Measurements from ENCODE around the gene DTNBP1.

Gene DTNBP1

DNA sequence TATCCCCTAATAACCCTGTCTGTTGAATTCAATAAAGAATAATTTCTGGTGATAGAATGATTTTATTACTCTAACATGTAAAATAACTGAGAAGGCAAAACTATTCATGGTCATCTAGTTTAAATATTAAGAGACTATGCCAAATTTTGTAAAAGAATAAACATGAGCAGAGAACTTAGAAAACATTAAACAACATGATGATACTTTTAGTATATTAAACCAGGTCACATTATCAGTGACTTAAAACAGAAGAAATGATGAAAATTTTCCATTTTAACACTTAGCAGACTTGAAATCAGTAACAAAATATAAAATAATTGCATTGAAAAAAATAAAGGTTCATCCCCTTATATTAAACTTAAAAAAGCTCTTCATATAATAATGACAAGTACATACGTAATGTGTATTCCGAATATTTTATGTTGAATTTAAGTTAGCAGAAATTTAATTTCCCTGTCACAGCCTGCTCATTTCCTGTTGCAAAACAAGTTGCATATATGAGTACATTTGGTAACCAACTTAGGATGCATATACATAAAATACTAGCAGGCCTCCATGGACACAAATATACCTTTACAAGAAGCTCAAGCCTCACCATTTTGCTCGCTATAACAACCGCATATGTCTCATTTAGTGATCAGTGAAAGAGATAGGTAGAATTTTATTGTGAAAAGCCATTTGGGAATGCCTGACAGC is 40.6 kb downstream of the DTNBP1 start:
- DNase-seq = no peak

DNA sequence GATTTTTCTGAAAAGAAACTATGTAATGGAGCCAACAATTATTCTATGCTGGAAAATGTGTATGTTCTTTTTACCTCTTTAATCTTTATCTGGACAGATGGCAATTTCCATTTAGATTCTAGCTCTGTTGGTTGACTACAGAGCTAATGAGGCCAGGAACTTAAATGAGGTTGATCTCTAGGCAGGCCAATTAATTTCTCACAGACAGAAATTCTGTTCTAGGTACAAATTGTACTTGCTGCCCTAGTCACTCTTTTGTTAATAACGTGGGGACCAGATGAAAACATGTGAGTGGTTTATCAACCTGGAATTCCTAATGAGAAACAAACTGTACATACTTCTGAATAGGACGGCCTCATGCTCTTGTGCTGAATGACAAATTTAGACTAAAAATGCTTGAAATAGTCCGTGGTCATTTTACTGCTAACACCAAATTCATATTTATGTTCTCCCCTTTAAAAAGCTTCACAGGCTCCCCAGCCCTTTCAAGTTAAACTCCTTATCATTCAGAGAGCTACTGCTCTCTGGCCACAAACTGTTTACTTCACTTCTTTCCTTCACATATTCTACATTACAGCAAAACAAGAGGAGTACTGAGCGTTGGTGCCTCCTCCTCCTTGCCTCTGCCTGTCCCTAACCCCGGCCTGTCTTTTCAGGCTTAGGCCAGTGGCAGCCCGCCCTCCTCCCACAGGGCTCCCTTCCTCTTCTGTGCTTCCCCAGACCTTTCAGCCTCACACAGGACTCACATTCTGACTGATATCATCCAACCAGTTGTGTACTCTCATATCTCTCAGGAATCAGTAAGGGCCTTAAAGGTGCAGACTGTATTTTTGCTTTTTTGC is 41.4 kb downstream of the DTNBP1 start:
- DNase-seq = no peak

DNA sequence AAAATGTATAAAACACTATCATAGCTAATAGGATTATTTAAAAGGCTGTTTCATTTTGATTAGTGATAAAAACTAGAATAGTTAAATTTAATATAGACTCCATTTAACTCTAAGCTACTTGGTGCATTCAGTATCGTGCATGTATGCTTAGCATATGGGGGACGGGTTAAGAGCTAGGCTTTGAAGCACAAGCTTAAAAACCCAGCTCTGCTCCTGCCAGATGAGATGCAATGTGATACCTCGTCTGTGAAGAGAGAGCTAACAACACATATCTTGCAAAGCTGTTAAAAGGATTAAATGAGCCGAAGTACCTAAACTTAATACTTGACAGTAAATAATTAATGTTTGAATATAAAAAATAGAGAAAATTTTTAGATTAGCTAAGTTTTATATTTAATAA is 42.2 kb downstream of the DTNBP1 start:
- no peak for DNase-seq

DNA sequence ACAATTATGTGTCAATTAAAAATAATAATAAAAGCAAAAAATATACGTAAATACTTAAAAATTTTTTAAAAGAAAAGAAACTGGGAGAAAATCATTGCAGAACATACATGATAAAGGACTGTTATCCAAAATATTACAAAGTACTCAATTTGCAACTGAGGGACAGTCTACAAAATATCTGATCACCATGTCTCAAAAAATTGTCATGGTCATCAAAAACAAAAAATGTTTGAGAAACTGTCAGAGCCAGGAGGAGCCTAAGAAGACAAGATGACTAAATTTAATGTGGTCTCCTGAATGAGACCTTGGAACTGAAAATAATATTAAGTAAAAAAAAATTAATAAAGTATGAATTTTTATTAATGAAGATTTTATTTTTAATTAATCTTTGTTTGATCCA is 43.5 kb downstream of the DTNBP1 start:
- no peak for DNase-seq

DNA sequence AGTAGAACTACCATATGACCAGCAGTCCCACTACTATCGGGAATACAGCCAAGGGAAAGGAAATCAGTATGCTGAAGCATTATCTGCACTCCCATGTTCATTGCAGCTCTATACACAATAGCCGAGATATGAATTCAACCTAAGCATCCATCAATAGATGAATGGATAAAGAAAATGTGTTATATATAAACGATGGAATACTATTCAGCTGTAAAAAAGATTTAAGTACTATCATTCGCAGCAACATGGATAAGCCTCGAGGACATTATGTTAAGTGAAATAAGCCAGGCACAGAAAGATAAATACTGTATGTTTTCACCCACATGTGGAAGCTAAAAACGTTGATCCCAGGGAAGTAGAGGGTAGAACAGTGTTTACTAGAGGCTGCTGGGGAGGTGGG is 44.1 kb downstream of the DTNBP1 start:
- no peak for DNase-seq

DNA sequence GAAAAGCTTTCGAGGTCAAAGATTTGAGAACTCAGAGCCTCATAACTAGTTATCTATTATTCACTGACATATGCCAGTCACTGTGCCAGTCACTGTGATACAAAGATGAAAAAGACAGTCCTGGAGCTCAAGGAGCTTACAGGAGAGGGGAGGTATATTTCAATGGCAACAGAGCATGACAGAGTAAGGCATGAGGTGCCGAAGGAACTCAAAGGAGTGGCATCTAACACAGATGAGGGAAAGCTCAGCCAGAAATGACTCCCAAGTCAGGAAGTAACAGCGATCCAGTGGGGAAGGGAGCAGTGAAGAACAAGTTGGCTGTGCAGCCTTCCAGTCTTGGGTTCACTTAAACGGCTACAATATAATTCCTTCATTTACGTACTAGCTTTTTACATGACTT is 46.6 kb downstream of the DTNBP1 start:
- DNase-seq = no peak

DNA sequence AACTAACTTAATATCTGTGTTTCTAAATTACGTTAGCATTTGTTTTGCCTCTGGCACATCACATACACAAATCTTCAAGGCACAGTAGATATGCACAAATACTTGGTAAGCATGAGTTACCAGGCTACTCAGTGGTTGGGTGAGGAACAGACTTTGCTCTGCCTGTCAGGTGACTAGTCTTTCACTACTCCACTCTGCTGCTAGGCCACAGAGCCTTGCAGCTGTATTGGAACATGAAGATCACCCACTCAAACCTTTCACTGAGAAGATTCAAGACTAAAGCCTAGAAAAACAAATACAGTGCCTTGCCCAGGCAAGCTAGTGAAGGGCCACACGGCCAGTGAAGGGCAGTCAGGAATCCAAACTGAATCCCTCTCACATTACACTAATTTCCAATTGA is 47.0 kb downstream of the DTNBP1 start:
- no peak for DNase-seq

DNA sequence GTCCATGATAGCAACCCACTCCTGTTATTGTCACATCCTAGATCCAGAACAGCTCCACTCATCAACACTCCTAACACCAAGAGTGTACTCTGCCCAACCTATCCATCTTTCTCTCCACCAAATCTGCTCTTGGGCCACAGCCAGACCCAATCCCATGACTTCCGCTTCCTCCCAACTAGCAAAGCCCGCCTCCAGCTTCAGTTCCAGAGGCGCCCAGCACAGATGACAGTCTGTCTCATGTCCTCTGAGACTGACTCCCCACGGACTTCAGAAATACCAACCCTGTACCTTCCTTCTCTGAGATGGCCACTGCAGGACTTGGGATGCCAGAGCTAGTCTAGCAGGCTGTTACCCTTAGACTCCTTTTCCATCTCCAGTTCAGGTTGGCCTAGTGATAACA is 48.6 kb downstream of the DTNBP1 start:
- no peak for DNase-seq

DNA sequence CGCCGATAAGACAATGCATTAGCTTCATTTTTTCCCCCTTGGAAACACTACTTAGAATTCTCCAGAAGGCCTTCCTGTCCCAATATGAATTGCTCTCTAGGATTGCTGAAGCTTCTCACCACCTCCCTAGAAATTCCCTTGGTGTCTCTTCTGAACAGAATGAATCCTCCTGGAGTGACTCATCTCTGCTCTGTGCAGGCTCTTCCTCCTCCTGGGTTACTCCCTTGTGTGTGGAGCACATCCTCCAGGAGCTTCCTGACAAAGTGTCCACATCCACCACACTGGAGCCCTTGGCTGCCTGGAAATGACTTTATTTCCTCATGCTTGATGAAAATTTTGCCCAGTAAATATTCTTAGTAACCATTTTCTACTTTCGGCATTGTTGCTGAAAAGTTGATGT is 54.4 kb downstream of the DTNBP1 start:
- no peak for DNase-seq

DNA sequence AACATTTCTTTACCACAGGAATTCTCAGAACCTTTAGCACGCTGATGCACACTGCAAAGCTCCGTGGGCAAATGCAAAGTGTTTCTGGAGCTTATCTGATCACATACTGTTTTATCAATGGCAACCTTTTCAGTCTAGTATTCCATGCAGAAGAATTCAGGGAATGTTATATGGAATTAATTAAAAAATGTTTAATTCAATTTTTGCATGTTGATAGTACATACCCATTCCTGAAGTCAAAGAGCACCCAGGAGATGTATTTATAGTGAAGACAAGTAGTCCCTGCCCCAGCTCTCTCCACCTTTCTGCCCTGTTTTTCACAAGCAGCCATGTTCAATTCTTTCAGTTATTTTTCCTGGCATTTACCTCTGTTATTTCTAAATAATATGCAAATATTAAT is 55.2 kb downstream of the DTNBP1 start:
- DNase-seq = no peak

DNA sequence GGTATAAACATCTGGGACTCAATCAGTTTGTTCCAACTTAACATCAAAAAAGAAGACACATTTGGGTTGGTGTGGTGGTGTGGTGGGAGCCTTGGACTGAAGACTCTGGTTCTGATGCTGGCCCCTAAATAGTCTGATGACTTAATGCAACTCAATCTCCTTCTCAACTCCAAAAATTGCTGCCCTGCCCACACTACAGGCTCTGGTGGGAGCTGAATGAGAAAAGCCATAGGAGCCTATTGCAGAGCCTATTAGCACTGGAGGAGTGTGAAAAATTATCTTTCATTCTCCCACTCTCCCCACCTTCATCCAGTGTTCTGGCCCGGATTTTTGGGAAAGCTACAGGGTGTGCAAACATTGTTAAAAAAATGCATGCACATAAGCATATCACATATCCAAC is 56.5 kb downstream of the DTNBP1 start:
- no peak for DNase-seq

DNA sequence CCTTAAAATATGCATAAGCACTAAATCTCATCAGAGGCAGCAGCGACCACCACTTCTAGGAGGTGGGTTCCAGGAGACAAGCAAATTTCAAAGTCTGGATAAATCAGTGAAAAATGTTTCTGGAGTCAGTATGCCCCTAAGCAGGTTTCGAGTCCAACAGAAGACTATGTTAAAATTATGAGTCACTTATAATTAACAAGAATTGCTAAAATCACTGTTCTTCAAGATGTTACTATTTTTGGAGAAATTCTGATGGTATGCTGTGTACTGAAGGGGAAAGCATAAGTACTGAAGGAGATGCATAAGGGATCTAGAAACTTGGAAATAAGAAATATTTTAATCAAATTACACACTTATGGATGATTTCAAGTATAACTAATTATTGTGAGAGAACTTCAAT is 58.0 kb downstream of the DTNBP1 start:
- DNase-seq = no peak

DNA sequence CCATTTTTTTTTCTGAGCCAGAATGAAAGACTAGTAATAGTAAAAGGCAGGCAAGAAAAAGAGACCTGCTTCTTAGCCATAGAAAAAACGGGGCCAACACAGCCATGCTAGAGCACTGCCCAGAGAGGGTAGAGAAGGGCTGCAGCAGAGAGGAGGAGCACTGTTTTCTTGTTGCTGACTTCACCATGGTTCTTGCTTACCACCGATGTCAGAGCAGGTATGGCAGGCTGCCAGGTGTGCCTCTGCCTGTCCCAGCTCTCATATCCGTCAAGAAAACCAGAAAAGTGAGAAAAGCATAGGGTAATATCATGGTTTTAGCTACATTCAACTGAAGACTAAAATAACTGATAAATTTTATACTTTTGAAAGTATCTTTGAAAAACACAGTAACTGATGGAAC is 60.7 kb downstream of the DTNBP1 start:
- DNase-seq = no peak

DNA sequence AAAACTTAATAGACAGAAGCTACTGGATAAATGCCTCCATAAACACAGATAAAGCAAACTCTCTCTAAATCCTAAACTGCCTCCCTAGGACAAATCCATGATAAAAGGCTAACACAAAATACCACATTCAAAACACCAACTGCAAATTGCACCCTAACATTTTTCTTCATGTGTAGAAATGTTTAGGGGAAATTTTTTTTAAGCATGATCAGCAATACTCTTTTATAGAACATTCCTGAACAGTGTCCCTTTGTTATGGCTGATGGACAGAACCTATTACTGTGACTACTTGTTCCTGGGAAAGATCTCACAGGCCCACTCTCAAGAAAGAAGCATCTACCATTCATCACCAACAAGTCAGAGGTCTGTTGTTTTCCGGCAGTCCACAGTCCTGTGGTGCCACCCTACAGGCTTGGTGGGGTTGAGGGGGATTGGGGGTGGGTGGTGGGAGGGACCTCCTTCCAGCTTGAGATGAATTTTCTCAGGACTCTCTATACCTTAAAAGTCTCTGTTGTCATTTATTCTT is 64.5 kb downstream of the DTNBP1 start:
- DNase-seq = no peak

DNA sequence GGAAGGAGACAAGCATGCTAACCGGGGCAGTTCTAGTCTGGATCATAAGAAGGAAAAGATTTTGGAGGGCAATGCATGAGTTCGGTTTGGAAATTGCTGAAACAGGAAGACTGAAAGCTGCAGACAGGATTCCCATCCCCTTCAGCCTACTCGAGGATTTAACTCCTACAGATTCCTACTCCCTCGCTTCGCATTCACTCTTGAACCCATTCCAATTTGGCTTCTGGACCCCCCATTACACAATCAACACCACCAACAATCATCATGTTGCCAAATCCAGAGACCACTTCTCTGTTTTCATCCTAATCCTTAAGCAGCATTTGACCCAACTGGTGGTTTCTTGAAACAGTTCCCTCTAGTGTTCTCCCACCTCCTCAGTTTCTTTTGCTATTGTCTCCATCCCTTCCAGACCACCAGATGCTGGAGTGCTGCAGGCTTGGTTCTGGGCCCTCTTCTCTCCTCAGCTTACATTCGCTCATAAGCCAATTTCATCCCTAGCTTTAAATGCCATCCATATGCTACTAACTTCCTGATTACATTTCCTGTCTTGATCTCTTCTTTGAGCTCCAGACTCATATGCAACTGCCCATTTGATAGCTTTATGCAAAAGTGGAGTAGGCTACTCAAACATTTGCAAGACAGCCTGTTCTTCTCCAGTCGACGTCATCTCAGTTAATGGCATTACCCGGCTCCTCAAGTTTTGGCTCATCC is 66.5 kb downstream of the DTNBP1 start:
- no peak for DNase-seq

DNA sequence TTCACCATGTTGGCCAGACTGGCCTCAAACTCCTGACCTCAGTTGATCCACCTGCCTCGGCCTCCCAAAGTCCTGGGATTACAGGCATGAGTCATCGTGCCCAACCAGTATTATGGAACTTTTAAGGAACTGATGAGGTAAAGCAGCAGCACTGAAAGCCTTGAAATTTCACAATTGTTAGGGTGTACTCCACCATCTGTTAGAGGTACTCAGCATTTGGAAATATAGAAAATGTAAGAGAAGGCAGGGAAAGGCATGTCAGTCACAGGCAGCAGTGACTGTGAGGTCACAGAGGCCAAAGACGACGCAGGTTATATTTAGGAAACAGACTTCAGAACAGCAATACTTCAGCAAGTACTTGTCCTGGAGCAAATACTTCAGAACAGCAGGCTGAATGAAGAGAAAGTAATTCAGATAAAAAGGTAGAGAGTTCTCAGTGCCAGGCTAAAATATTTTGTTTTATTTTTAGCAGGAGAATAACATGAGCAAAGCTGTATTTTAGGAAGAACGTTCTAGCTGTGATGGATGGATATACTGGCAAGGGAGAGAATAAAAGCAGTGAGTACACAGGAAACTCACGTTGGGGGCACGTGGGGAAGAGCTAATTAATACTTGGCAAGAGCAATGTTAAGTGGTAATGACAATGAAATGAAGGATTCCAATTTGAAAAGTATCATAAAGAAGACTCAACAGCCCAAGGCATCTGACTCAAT is 67.2 kb downstream of the DTNBP1 start:
- DNase-seq = no peak

DNA sequence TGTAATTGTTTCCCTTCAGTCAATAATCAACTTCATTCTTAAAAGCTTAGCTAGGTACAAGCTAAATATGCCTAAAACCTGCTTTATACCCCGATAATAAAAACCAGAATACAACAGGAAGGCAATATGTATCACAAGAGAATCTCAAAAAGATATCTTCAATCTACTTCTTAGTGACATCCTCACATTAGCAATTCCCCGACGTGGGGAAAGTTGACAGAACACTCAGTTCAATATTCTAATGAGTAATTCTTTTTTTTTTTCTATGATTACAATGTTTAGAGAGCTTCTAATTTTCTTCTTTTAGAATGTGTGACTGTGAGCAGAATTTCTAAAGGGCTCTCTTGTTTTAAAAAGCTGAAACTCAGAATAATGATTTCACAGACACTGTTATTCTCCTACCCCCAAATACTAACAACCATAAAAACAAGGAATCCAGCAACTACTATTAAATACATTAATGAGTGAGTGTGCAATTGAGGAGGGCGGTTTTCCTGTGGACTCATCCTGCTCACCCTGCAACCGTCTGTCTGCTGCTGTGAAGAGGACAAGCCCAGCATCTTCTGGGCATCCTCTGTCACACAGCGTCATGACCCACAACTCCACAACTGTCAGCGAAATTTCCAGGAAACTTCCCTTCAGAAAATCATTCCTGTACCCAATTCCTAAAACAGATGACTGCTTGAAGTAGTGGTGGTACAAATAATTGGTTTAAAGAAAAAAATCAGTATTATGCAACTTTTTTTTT is 68.1 kb downstream of the DTNBP1 start:
- DNase-seq = no peak

DNA sequence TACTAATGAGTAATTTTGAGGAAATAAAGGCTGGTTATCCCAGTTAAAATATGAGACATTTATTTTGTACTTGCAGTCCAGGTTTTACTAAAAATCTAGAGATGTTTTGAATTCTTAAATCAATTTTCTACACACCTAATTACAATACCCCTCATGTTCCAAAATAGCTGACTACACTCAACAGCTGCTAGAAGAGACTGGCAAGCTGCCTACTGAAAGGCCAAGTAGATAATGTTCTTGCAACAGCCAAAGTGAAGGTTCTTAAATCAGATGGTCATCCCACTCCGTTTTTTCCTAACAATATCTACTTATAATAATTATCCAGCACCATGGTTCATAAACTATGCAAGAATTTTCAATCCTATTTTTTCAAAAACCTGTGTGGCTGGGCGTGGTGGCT is 69.0 kb downstream of the DTNBP1 start:
- no peak for DNase-seq

DNA sequence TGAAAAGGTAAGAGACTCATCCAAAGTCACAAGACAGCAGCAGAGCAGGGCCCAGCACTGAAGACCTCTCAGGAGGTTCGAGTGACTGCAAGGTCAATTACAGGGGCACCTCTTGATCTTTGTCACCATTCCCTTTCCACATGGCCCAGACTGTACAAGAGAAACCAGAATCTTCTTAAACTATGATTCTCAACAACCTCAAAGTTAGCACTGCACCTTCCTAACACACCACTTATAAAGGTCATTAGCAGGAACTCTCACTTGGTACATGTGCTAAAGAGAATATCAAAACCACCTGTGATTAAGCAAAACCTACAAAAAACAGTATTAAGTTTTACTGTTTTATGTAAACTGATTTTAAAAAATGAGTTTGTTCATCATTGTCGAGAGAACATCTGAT is 70.2 kb downstream of the DTNBP1 start:
- DNase-seq = no peak

DNA sequence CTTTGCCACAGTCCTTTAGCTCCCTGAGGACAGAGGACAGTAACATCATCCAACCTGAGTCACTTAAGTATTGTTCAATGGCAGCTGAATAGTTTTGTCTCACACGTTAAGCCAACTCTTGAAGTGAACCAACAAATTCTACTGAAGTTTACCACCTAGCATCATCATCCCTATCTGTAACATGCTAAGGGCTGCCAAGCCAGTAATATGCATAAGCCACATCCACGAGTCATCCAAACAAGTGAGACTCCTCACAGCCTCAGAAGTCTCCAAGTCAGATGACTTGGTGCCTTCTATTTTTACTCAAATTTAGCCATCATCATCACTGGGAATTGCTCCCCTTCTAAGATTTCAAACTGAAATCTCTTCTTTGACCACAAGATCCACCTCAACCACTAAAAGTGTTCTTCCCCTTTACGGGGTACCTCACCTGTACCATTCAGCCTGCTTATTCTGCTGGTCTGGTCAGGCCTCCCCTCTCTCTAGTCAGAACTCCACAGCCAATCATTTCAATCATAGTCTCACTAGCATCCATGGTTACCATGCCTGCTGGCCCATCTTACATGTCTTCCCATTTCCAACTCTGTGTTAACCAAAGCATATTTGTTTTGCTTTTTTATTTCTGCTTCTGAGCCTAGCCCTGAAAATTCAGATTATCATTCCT is 73.7 kb downstream of the DTNBP1 start:
- no peak for DNase-seq

DNA sequence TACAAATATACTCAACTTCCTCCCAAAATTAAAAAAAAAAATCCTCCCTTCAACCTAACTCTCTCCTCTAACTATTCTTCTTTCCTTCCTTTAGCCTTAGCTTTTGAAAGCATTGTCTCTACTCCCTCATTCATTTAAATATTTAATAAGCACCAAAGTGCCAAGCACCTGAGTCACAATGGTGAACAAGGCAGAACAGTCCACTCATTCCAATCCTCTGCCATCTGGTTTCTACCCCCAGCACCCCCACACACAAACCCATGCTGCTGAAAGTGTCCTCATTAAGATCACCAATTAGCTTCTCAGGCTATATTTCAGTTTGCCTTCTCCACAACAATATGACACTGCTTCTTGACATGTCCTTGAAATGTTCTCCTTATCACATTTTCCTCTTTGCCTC is 76.3 kb downstream of the DTNBP1 start:
- no peak for DNase-seq

DNA sequence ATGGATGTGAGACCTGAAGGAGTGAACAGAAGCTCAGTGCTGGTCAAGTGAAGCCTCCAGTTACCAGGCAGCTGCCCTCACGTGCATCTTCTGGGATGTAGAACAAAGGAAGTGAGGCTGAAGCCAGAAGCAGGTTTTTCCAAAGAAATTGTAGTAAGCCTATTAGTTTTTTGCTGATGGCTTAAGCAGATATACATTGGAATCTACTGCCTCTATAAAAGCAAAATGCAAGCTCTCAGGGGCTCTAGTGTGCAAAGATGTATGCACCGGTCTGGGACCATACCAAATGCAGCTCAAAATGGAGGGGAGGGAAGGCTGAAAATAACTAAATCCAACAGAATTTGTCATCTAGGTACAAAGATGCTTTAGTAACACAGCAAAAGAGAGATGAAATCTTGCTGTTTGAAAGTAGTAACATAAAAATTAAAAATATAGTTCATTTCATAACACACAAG is 77.0 kb downstream of the DTNBP1 start:
- no peak for DNase-seq
